GM12878 (cell line): ENCODE measurements around the gene PCLO. TPM values are rescaled to one million over a fixed set of nuclear protein-coding genes. Genes with fewer than 3 reads are reported as not detected.

Experiments used
- ATAC-seq: fragments of 200-7000 bp; cut with Tn5 transposase; 3 replicates; pipeline ENCODE4 v1.9.1; 2020; ENCODE audit warnings: mild to moderate bottlenecking, moderate library complexity
- BruUV-seq: library from RNA; stranded (reverse); fragments of 400-500 nt; replicated peaks from 2 replicates; lab custom pipeline; 2021; lab: Mats Ljungman, UMichigan
- CTCF ChIA-PET: fragments of 300-600 bp; sonication (Branson Sonifier 250); formaldehyde crosslinking; extraction: SDS; loops from one replicate; lab custom pipeline; 2021; ENCODE audit warnings: inconsistent platforms; lab: Yijun Ruan, JAX
- POLR2A ChIA-PET: fragments of 350-600 bp; formaldehyde crosslinking; extraction: SDS; loops from one replicate; lab custom pipeline; 2021; ENCODE audit warnings: inconsistent platforms; lab: Charles Lee
- RAD21 ChIA-PET: fragments of 300-600 bp; sonication (Branson Sonifier 250); formaldehyde crosslinking; loops from one replicate; lab custom pipeline; 2023; ENCODE audit warnings: antibody characterized with exemption; ENCODE audit not compliant: unreplicated experiment; lab: Charles Lee
- SMC1A ChIA-PET: fragments of 300-600 bp; sonication (Branson Sonifier 250); formaldehyde crosslinking; loops from one replicate; lab custom pipeline; 2023; ENCODE audit not compliant: unreplicated experiment, uncharacterized antibody; lab: Charles Lee
- DNase-seq: peaks from one replicate; pipeline ENCODE4 v3.0.0-alpha.2; 2011; ENCODE audit warnings: low read depth, low spot score
- FAIRE-seq: peaks from 3 replicates; lab custom pipeline; 2011; peaks lifted over from hg19 to GRCh38; lab: Jason Lieb, UNC
- H2AFZ ChIP-seq: 2 replicates; pipeline ENCODE4 v1.6.0; 2011; ENCODE audit warnings: low read depth, low read length, control low read depth; ENCODE audit not compliant: control insufficient read depth
- H3K27ac ChIP-seq: 2 replicates; pipeline ENCODE4 v1.5.1; 2011; ENCODE audit warnings: control low read depth; ENCODE audit not compliant: control insufficient read depth, insufficient read depth
- H3K27me3 ChIP-seq, 2 experiments: replicated peaks in 1 of 2; 2 replicates each; pipeline versions ENCODE4 v1.6.0 to v1.6.1; 2011; ENCODE audit warnings: low read length in 1 of 2; ENCODE audit not compliant: control insufficient read depth in 2 of 2, insufficient read depth in 2 of 2
- H3K36me3 ChIP-seq, 2 experiments: 2 replicates each; pipeline ENCODE4 v1.5.1; 2011; ENCODE audit warnings: low read length in 1 of 2; ENCODE audit not compliant: control insufficient read depth in 2 of 2, insufficient read depth in 2 of 2
- H3K4me1 ChIP-seq: 2 replicates; pipeline ENCODE4 v1.6.1; 2011; ENCODE audit warnings: mild to moderate bottlenecking, low read length, moderate library complexity, mixed read lengths; ENCODE audit not compliant: control insufficient read depth, insufficient read depth
- H3K4me2 ChIP-seq: 2 replicates; pipeline ENCODE4 v1.6.0; 2011; ENCODE audit warnings: control low read depth; ENCODE audit not compliant: control insufficient read depth, insufficient read depth
- H3K4me3 ChIP-seq: fragments of 200-600 bp; sonication (generic); 2 replicates; pipeline ENCODE4 v1.5.1; 2016
- H3K79me2 ChIP-seq: 2 replicates; pipeline ENCODE4 v1.6.0; 2011; ENCODE audit warnings: low read length; ENCODE audit not compliant: control insufficient read depth, insufficient read depth
- H3K9ac ChIP-seq: 2 replicates; pipeline ENCODE4 v1.8.0; 2011; ENCODE audit warnings: low read length, control low read depth, mixed read lengths; ENCODE audit not compliant: control insufficient read depth, insufficient read depth
- H3K9me3 ChIP-seq: replicated peaks from 3 replicates; pipeline ENCODE4 v1.5.1; 2011; ENCODE audit warnings: mild to moderate bottlenecking, low read length; ENCODE audit not compliant: control insufficient read depth, insufficient read depth
- H4K20me1 ChIP-seq: 2 replicates; pipeline ENCODE4 v1.6.0; 2011; ENCODE audit not compliant: control insufficient read depth, insufficient read depth
- BHLHE40 ChIP-seq, 2 experiments: fragments of 450-650 bp in 1 of 2; IDR thresholded peaks; 2 replicates each; pipeline ENCODE4 v1.6.1; 2011 to 2017; ENCODE audit warnings: low read depth in 2 of 2, borderline replicate concordance in 1 of 2, improper control_type of control experiment in 1 of 2, low read length in 1 of 2, mild to moderate bottlenecking in 1 of 2
- BRCA1 ChIP-seq: IDR thresholded peaks from 2 replicates; pipeline ENCODE4 v1.6.1; 2011; ENCODE audit warnings: low read depth, low read length, improper control_type of control experiment
- CBX3 ChIP-seq: fragments of 200-600 bp; sonication (generic); IDR thresholded peaks from 2 replicates; pipeline ENCODE4 v1.6.1; 2016; ENCODE audit warnings: low read depth, borderline replicate concordance
- KAT2A ChIP-seq: conservative IDR thresholded peaks from 2 replicates; pipeline ENCODE4 v1.6.1; 2011; ENCODE audit warnings: low read depth, low read length; ENCODE audit not compliant: control insufficient read depth
- MYB ChIP-seq: fragments of 150-350 bp; IDR thresholded peaks from 2 replicates; pipeline ENCODE4 v1.6.1; 2014; ENCODE audit warnings: mild to moderate bottlenecking, low read depth, low read length, borderline replicate concordance
- PML ChIP-seq: IDR thresholded peaks from 2 replicates; pipeline ENCODE4 v1.6.1; 2012; ENCODE audit warnings: low read length, inconsistent platforms
- SPI1 ChIP-seq: IDR thresholded peaks from 2 replicates; pipeline ENCODE4 v1.6.1; 2011; ENCODE audit warnings: low read depth, mild to moderate bottlenecking, low read length, moderate library complexity, borderline replicate concordance; ENCODE audit not compliant: insufficient read depth
- TCF7 ChIP-seq: IDR thresholded peaks from 2 replicates; pipeline ENCODE4 v1.6.1; 2014; ENCODE audit warnings: antibody characterized with exemption, borderline replicate concordance
- ZNF274 ChIP-seq: IDR thresholded peaks from one replicate; pipeline ENCODE4 v1.8.0; 2011; ENCODE audit not compliant: insufficient read length, insufficient read depth
- ZNF622 ChIP-seq: fragments of 450-650 bp; IDR thresholded peaks from 2 replicates; pipeline ENCODE4 v1.6.1; 2017; ENCODE audit warnings: mild to moderate bottlenecking, inconsistent platforms
- WGBS: methylation state at CpG from one replicate; pipeline ENCODE4 v1.1.6; 2016; ENCODE audit warnings: low lambda C conversion rate; ENCODE audit not compliant: insufficient replicate concordance, insufficient coverage; ENCODE audit errors: missing lambda C conversion rate; 5-methylcytosine and 5-hydroxymethylcytosine counted together
- in situ Hi-C: fragments of 300-500 bp; cut with MboI; formaldehyde crosslinking; loops from 9 replicates; pipeline ENCODE4 v1.14.3; 2018; ENCODE audit warnings: mixed read lengths
- intact Hi-C: fragments of 100-400 bp; cut with micrococcal nuclease; formaldehyde crosslinking; loops from one replicate; pipeline ENCODE4 v1.14.2; 2022; ENCODE audit not compliant: unreplicated experiment
- polyA plus RNA-seq, 11 experiments: library from polyadenylated mRNA; depleted of rRNA in 4 of 11; unstranded in 6 of 11; stranded (reverse) in 5 of 11; fragments of >200 nt; fragmentation: Nextera tagmentation in 4 of 11; fragmentation: Illumina TruSeq in 1 of 11; extraction: Ambion mirVana in 4 of 11; extraction: Trizol in 1 of 11; gene quantifications; 1 replicate in 1 of 11; 2 replicates in 10 of 11; pipeline versions ENCODE4 v1.2.1 to v1.2.3, GENCODE V29; 2011 to 2016; ENCODE audit warnings: inconsistent platforms in 2 of 11, missing spikeins in 2 of 11, low read depth in 1 of 11
- total RNA-seq, 4 experiments: library from RNA; depleted of rRNA in 3 of 4; stranded (reverse); fragments of >200 nt in 3 of 4; fragmentation: Illumina TruSeq in 1 of 4; extraction: Trizol in 1 of 4; gene quantifications; 2 replicates each; pipeline versions ENCODE4 v1.2.1 to v1.2.3, GENCODE V29; 2013 to 2021
- TF ChIP-seq, protein P1 (sequence below): fragments of 450-650 bp; IDR thresholded peaks from 2 replicates; pipeline ENCODE4 v1.6.1; 2016; ENCODE audit warnings: mild to moderate bottlenecking
- TF ChIP-seq, protein P2 (sequence below): fragments of 450-650 bp; IDR thresholded peaks from 2 replicates; pipeline ENCODE4 v1.6.1; 2017; ENCODE audit warnings: mild to moderate bottlenecking, moderate library complexity

PCLO gene
- total and polyA plus RNA-seq, 10 of the 15 experiments (the other 5 are each of a cell fraction or from before 2014, with no cell fraction given) = 0.01 to 0.08 (median 0.03) TPM; not detected in 6

DNA sequence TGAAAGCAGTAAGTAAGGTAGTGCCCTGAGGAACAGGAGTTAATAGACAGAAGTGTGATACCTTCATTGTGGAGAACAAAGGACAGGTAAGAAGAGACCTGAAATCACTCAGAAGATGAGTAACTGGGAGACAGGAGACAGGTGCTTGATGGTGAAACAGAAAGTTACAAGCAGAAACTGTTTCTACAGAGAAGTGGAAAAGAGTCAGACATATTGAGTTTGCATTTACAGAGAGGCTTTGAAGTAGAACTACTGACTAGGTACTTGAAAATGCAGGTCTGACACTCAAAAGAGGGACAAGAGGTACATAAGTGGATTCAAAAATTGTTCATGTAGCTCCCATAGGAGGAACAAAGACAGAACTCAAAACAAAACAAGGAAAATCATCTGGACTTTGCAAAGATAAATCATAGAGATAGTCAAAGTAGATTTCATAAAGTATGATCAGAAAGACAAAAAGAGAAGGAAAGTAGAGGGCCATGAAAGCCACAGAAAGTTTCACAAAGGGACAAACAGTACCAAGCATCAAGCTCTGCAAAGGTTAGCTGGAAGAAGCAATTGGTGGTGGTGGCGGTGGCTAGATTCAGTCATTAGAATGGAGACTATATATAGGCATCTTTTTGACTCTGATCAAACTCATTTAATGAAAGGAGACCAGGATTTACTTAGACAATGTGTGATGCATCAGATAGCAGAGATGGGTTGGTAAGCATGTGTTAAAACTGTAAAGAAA, 198.4 kb downstream of the PCLO start (continued):
- TF ChIP-seq CBX3 (no peak), BHLHE40 (IDR thresholded peaks at IDR 0.05; ENCODE audit: borderline replicate concordance in 1 of 2, low read depth in 2 of 2, low read length in 1 of 2) (no peak), PML (no peak), TCF7 (no peak)

DNA sequence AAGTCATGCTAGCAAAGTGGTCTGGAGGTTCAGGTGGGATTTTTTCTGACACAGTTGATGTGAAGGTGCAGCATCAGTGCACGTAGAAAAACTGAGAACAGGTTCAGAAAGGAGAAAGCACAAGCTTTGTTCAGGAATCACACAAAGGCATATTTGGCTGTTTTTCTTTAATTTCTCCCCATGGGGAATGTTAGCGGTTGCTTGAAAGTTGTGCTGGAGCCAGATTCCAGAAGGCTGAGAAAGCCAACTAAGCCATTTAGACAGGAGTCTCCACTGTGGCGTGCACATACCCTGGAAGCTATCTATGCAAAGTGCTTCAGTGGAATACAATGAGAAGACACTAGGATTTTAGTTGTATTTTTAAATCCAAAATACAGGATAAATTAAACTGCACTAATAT, 201.4 kb downstream of the PCLO start:
- CTCF ChIA-PET = no interaction called here
- POLR2A ChIA-PET = no interaction called here
- Histone ChIP-seq H2AFZ (no peak overlapping the region), H3K36me3 (no peaks in the 10 kb centered on the region), H3K4me3 (no peak overlapping the region), H3K9ac (no peak overlapping the region), H3K27ac (no peak overlapping the region), H3K4me2 (no peak overlapping the region), H4K20me1 (no peaks in the 10 kb centered on the region), H3K9me3 (no peaks in the 10 kb centered on the region), H3K79me2 (no peaks in the 10 kb centered on the region), H3K4me1 (peaks cover 2% of the 10 kb centered on the region; the same call in 1 of the 2 replicates), H3K27me3 (no peaks in the 10 kb centered on the region)
- no peak for DNase-seq
- SMC1A ChIA-PET = no interaction called here
- TF ChIP-seq ZNF274 = no peak
- TF ChIP-seq MYB = no peak
- TF ChIP-seq ZNF622 = no peak
- TF ChIP-seq, protein P1, sequence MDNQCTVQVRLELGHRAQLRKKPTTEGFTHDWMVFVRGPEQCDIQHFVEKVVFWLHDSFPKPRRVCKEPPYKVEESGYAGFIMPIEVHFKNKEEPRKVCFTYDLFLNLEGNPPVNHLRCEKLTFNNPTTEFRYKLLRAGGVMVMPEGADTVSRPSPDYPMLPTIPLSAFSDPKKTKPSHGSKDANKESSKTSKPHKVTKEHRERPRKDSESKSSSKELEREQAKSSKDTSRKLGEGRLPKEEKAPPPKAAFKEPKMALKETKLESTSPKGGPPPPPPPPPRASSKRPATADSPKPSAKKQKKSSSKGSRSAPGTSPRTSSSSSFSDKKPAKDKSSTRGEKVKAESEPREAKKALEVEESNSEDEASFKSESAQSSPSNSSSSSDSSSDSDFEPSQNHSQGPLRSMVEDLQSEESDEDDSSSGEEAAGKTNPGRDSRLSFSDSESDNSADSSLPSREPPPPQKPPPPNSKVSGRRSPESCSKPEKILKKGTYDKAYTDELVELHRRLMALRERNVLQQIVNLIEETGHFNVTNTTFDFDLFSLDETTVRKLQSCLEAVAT = no peak
- TF ChIP-seq, protein P2, sequence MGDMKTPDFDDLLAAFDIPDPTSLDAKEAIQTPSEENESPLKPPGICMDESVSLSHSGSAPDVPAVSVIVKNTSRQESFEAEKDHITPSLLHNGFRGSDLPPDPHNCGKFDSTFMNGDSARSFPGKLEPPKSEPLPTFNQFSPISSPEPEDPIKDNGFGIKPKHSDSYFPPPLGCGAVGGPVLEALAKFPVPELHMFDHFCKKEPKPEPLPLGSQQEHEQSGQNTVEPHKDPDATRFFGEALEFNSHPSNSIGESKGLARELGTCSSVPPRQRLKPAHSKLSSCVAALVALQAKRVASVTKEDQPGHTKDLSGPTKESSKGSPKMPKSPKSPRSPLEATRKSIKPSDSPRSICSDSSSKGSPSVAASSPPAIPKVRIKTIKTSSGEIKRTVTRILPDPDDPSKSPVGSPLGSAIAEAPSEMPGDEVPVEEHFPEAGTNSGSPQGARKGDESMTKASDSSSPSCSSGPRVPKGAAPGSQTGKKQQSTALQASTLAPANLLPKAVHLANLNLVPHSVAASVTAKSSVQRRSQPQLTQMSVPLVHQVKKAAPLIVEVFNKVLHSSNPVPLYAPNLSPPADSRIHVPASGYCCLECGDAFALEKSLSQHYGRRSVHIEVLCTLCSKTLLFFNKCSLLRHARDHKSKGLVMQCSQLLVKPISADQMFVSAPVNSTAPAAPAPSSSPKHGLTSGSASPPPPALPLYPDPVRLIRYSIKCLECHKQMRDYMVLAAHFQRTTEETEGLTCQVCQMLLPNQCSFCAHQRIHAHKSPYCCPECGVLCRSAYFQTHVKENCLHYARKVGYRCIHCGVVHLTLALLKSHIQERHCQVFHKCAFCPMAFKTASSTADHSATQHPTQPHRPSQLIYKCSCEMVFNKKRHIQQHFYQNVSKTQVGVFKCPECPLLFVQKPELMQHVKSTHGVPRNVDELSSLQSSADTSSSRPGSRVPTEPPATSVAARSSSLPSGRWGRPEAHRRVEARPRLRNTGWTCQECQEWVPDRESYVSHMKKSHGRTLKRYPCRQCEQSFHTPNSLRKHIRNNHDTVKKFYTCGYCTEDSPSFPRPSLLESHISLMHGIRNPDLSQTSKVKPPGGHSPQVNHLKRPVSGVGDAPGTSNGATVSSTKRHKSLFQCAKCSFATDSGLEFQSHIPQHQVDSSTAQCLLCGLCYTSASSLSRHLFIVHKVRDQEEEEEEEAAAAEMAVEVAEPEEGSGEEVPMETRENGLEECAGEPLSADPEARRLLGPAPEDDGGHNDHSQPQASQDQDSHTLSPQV = no peak
- TF ChIP-seq SPI1 = no peak
- no peak for TF ChIP-seq KAT2A
- no peak for TF ChIP-seq BRCA1
- intact Hi-C loops (no loop called here), in situ Hi-C loops (no loop called here)
- no peak for FAIRE-seq
- RAD21 ChIA-PET = no interaction called here
- WGBS = 17% methylated on average over 3 of the region's 3 CpGs
- no peak for ATAC-seq
- no TSS peak for BruUV-seq
